GM12874 (cell line): ENCODE data around the gene SH2D6.

Experiments used
- TF ChIP-seq, protein P1 (sequence below): IDR thresholded peaks from 2 replicates; pipeline ENCODE4 v1.5.1; 2011; ENCODE audit warnings: low read depth, mild to moderate bottlenecking, control low read depth, low read length, moderate library complexity; ENCODE audit not compliant: insufficient read depth

Gene SH2D6

DNA sequence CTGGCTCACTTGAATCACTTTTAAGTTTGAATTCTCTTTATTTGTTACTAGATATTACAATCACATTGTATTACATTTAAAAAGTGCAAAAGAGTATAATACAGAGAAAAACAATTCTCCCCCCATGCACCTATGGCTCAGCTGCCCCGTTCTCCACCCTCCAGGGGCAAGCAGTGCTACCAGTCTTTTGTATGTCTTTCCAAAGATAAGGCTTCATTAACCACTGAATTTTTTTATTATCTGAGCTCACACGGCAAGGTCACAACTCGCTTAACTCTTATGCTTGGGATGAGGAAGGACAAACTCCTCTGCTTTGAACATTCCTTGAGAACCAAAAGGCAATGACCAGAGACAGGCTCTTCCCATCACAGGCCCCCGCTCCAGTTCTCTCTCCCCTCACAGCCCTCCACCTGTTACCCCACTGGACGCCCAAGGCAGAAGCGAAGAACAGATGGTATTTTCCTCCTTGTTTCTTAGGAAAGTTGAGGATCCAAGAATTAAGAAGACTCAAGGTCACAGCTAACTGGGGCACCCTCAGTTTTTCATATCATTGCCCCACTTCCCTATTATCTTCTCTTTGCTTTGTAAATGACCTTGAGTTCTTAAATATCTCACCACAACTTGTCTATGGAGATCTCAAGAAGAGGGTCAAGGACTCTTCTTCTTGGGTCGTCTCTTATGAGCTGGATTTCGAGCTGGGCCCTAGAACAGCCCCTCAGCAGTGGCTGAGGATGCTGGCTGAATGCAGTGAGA lies 30.1 kb downstream of the SH2D6 start:
- TF ChIP-seq, protein P1, sequence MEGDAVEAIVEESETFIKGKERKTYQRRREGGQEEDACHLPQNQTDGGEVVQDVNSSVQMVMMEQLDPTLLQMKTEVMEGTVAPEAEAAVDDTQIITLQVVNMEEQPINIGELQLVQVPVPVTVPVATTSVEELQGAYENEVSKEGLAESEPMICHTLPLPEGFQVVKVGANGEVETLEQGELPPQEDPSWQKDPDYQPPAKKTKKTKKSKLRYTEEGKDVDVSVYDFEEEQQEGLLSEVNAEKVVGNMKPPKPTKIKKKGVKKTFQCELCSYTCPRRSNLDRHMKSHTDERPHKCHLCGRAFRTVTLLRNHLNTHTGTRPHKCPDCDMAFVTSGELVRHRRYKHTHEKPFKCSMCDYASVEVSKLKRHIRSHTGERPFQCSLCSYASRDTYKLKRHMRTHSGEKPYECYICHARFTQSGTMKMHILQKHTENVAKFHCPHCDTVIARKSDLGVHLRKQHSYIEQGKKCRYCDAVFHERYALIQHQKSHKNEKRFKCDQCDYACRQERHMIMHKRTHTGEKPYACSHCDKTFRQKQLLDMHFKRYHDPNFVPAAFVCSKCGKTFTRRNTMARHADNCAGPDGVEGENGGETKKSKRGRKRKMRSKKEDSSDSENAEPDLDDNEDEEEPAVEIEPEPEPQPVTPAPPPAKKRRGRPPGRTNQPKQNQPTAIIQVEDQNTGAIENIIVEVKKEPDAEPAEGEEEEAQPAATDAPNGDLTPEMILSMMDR = no peak

DNA sequence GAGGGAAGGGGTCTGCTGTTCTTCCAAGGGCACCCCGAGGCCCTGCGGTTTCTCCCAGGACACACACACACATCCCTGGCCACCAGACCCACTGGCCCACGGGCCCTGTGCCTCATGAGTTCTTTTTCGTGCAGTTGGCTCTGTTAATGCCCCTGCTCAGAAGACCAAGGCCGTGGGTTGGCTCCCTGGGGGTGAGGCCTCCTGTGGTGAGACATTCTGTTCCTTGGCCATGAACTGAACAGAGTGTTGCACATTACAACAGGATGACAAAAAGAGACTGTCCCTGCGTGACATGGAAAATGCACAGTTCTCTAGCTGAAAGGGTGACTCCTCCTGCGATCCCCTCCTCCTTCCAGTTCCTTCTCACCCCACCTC lies 30.7 kb downstream of the SH2D6 start:
- TF ChIP-seq, protein P1 = no peak

DNA sequence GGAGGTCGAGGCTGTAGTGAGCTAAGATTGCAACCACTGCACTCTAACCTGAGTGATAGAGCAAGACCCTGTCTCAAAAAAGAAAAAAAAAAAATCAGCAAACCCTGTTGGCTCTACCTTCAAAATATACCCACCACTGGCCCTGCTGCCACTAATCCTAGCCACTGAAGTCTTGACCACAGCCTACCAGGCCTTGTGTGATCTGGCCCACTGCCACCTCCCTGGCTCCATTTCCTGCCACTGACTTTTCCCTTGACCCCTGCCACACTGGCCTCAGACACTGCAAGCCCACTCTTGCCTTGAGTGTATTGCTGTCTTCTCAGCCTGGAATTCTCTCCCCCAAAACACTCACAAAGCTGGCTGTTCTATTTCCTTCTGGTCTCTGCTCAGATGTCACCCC lies 33.7 kb downstream of the SH2D6 start:
- TF ChIP-seq, protein P1 = no peak

DNA sequence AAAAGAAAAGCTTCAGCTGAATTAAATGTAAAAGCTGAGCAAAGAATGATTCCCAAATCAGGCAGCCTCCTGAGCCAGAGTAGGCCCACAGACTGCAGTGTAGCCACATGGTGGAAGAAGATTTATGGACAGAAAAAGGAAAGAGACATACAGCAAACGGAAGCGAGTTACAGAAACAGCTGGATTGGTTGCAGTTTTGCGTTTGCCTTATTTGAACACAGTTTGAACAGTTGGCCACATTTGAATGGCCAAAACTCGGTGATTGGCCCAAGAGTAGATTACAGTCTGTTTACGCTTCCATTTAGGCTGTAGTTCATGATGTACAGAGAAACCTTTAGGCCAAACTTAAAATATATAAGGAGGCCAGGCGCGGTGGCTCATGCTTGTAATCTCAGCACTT lies 35.1 kb downstream of the SH2D6 start:
- TF ChIP-seq, protein P1 = no peak

DNA sequence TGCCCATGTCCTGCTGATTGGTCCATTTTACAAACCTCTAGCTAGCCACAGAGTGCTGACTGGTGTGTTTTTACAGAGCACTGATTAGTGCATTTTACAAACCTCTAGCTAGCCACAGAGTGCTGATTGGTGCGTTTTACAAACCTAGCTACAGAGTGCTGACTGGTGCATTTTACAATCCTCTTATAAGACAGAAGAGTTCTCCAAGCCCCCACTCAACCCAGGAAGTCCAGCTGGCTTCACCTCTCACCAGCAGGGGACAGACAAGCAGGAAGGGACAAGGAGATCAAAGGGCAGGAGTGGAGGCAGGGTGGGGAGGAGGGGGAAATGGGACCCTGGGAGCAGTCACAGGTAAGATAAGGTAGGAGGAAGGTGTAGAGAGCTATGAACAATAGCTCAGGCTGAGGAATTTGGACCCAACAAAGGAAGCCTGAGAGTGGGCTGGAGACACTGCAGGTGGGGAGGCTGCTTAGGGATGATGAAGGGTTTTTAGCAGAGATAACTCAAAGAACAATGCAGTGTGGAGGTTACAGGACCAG lies 37.1 kb downstream of the SH2D6 start:
- TF ChIP-seq, protein P1 = no peak

DNA sequence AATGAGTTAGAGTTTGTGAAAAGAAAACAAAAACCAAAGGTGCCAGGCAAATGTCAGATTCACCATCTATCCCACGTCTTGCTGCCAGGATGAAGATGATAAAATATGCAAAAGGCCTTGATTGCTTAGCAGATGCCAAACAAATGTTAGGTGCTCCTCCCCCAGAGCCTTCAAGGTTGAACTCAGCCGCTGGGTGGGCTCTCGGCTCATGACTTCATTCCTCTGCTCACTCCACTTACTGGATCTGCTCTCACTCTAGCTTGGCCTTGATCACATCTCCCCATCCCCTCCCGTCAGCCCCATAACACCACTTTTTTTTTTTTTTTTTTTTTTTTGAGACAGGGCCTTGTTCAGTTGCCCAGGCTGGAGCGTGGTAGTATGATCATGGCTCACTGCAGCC lies 38.5 kb downstream of the SH2D6 start:
- TF ChIP-seq, protein P1 = no peak

DNA sequence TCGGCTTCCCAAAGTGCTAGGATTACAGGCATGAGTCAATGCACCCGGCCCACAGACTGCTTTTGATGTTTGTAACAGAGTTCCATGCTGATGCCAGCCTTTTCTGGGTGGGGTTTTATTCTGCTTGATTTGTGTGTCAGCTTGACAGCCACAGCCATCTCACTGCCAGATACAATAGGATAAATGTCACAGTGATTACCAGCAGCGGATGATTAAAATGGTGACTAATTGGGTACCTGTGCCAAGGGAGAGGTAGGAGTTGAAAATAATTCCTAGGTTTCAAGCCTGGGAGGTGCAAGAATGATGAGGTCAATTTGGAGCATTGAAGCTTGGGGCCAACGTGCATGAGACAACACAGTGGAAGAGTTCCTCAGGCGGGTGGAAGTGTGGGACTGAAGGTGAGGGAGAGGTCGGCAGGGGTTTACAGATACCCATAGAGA lies 39.4 kb downstream of the SH2D6 start:
- TF ChIP-seq, protein P1 = no peak
